Activated naive CD8-positive, alpha-beta T cell (primary cell): ENCODE results near the gene FBXW4.
A peak's percentile ranks its signal among the peaks of the same experiment; 100 is the strongest.
"Not testable (repeated sequence)": the region's sequence is repeated elsewhere in the genome, so short reads cannot be mapped to it uniquely, and the experiment has no call there.

Source experiments
- H3K27ac Mint-ChIP-seq: one replicate; pipeline ENCODE4 v1.8.0; 2021; ENCODE audit warnings: mixed read lengths
- H3K27me3 Mint-ChIP-seq: one replicate; pipeline ENCODE4 v1.8.0; 2021; ENCODE audit warnings: mixed read lengths
- H3K36me3 Mint-ChIP-seq: one replicate; pipeline ENCODE4 v1.8.0; 2021; ENCODE audit warnings: mixed read lengths
- H3K4me1 Mint-ChIP-seq: one replicate; pipeline ENCODE4 v1.8.0; 2021; ENCODE audit warnings: low read depth, mixed read lengths
- H3K4me3 Mint-ChIP-seq: one replicate; pipeline ENCODE4 v1.8.0; 2021; ENCODE audit warnings: mild to moderate bottlenecking, mixed read lengths
- H3K9me3 Mint-ChIP-seq: one replicate; pipeline ENCODE4 v1.8.0; 2021; ENCODE audit warnings: low read depth, mixed read lengths

Gene FBXW4

DNA sequence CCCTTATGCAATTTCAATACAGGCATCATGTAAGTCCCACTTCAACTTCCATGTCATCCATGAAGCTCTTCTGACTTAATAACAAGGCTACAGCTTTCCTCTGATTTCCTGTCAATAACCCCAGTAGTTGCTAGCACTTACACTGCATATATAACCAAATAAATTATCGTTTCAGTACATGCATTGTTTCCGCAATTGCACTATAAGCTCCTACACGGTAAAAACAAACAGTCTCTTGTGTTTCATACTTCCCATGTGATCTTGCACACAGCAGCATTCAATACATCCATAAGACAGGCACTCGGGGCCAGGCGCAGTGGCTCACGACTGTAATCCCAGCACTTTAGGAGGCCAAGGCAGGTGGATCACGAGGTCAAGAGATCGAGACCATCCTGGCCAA lies 41.4 kb downstream of the FBXW4 start:
- H3K27me3 Mint-ChIP-seq, result no peaks in the 10 kb centered on the region
- peaks cover 5% of the 10 kb centered on the region for H3K4me1 Mint-ChIP-seq
- no peak overlapping the region for H3K27ac Mint-ChIP-seq
- H3K36me3 Mint-ChIP-seq, result peaks cover 7% of the 10 kb centered on the region
- H3K4me3 Mint-ChIP-seq, result no peak overlapping the region
- H3K9me3 Mint-ChIP-seq, result no peaks in the 10 kb centered on the region

- Mint-ChIP-seq H3K4me3 (no peak overlapping the region), H3K27ac (no peak overlapping the region), H3K36me3 (peaks cover 5% of the 10 kb centered on the region), H3K9me3 (no peaks in the 10 kb centered on the region), H3K27me3 (no peaks in the 10 kb centered on the region), H3K4me1 (peaks cover 3% of the 10 kb centered on the region)
These were observed 43.6 kb downstream of the FBXW4 start for GRCh38 chr10:101651336-101651735.

GRCh38 chr10:101650863-101651262 lies 44.1 kb downstream of the FBXW4 start:
- H3K36me3 Mint-ChIP-seq, result peaks cover 5% of the 10 kb centered on the region
- H3K27ac Mint-ChIP-seq, result no peak overlapping the region
- H3K9me3 Mint-ChIP-seq, result no peaks in the 10 kb centered on the region
- H3K4me1 Mint-ChIP-seq, result peaks cover 1% of the 10 kb centered on the region
- no peak overlapping the region for H3K4me3 Mint-ChIP-seq
- no peaks in the 10 kb centered on the region for H3K27me3 Mint-ChIP-seq

GRCh38 chr10:101649525-101650085 lies 45.4 kb downstream of the FBXW4 start:
- no peak overlapping the region for H3K27ac Mint-ChIP-seq
- peaks cover 2% of the 10 kb centered on the region for H3K36me3 Mint-ChIP-seq
- H3K27me3 Mint-ChIP-seq, result no peaks in the 10 kb centered on the region
- no peaks in the 10 kb centered on the region for H3K9me3 Mint-ChIP-seq
- H3K4me1 Mint-ChIP-seq, result peaks cover 1% of the 10 kb centered on the region
- no peak overlapping the region for H3K4me3 Mint-ChIP-seq

GRCh38 chr10:101647255-101647654 lies 47.7 kb downstream of the FBXW4 start:
- H3K27me3 Mint-ChIP-seq, result no peaks in the 10 kb centered on the region

DNA sequence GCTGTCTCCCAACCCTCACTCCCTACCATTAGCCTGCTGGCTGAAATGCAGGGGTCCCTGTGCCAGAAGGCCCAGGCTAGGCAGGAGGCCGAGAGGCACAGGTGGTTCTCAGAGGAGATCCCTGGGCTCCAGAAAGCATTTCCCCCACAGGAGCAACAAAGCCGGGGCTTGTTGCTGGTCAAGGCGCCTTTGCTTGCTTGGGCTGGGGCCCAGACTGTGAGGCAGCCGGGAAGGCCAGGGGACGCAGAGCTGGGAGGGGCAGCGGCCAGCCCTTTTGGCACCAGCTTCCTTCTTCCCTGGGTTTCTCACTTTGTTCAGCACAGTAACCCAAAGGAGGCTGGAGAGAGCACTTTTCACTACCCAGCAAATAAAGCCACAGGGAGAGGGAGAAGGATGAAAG lies 48.6 kb downstream of the FBXW4 start:
- Mint-ChIP-seq H3K27ac (no peak overlapping the region), H3K27me3 (no peaks in the 10 kb centered on the region), H3K36me3 (peaks cover 9% of the 10 kb centered on the region), H3K9me3 (no peaks in the 10 kb centered on the region), H3K4me1 (peaks cover 8% of the 10 kb centered on the region), H3K4me3 (no peak overlapping the region)

More at GRCh38 chr10:101647255-101647654, 47.7 kb downstream of the FBXW4 start:
- H3K9me3 Mint-ChIP-seq, result no peaks in the 10 kb centered on the region
- no peak overlapping the region for H3K4me3 Mint-ChIP-seq
- H3K27ac Mint-ChIP-seq, result no peak overlapping the region
- H3K36me3 Mint-ChIP-seq, result peaks cover 6% of the 10 kb centered on the region
- H3K4me1 Mint-ChIP-seq, result peaks cover 6% of the 10 kb centered on the region

GRCh38 chr10:101645659-101646058 lies 49.3 kb downstream of the FBXW4 start:
- no peak overlapping the region for H3K27ac Mint-ChIP-seq
- peaks cover 10% of the 10 kb centered on the region for H3K36me3 Mint-ChIP-seq
- H3K4me1 Mint-ChIP-seq, result peaks cover 9% of the 10 kb centered on the region
- H3K27me3 Mint-ChIP-seq, result no peaks in the 10 kb centered on the region
- H3K4me3 Mint-ChIP-seq, result no peak overlapping the region
- H3K9me3 Mint-ChIP-seq, result no peaks in the 10 kb centered on the region

DNA sequence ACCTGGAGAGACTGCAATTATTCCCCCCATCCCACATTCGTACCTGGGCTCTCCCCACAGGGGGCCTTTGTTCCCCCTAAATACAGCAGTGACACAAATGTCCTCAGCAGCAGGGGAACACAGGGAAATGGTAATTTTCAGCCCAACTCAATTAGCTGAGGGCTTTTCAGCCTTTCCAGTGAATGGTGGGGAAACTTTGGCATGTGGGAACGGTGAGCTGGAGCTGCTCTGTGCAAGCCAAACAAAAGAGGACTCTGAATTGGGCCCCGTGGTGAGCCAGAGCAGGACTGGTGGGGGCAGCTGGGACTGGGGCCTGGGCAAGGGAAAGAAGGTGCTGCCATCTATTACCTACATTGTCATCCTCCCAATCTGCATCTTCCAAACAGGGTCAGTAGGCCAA lies 51.0 kb downstream of the FBXW4 start:
- Mint-ChIP-seq H3K27ac (no peak overlapping the region), H3K4me1 (peaks cover 8% of the 10 kb centered on the region), H3K9me3 (no peaks in the 10 kb centered on the region), H3K4me3 (no peak overlapping the region), H3K27me3 (no peaks in the 10 kb centered on the region), H3K36me3 (peaks cover 19% of the 10 kb centered on the region)

DNA sequence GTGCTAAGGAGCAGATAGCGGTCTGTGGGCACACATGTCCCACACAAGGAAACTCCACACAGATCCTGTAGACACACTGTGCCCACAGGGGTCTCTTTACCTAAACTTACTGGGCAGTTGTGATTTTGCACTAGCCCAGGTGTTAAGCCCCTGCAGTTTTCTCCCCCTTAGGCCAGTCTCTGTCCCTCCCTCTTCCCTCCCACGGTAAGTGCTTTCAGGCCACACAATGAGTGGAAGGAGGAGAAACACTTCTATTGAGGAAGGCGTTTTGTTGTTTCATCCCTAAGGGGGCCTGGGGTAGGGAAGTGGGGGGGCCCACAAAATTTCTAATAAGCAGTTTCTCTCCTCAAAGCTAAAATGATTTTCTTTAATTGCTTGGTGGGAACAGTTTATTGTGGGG lies 51.4 kb downstream of the FBXW4 start:
- H3K36me3 Mint-ChIP-seq, result peaks cover 16% of the 10 kb centered on the region
- no peak overlapping the region for H3K4me3 Mint-ChIP-seq

GRCh38 chr10:101639141-101639900 lies 55.6 kb downstream of the FBXW4 start:
- H3K9me3 Mint-ChIP-seq, result no peaks in the 10 kb centered on the region
- no peaks in the 10 kb centered on the region for H3K27me3 Mint-ChIP-seq
- peaks cover 24% of the 10 kb centered on the region for H3K36me3 Mint-ChIP-seq
- no peak overlapping the region for H3K4me3 Mint-ChIP-seq
- H3K4me1 Mint-ChIP-seq, result peaks cover 21% of the 10 kb centered on the region
- peak overlapping the region; percentile 51 for H3K27ac Mint-ChIP-seq

More for the DNA sequence above, 51.4 kb downstream of the FBXW4 start:
- H3K4me1 Mint-ChIP-seq, result peaks cover 8% of the 10 kb centered on the region
- no peak overlapping the region for H3K27ac Mint-ChIP-seq
- H3K9me3 Mint-ChIP-seq, result no peaks in the 10 kb centered on the region
- H3K27me3 Mint-ChIP-seq, result no peaks in the 10 kb centered on the region

DNA sequence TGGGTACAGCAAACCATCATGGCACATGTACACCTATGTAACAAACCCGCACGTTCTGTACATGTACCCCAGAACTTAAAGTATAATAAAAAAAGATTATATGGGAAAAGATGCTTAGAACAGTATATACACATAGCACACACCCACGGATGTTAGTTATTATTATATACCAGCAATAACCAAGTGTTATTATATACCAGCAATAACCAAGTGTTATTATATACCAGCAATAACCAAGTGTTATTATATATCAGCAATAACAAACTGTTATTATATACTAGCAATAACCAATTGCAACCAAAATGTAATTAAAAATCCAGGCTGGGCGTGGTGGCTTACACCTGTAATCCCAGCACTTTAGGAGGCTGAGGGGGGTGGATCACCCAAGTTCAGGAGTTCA lies 61.5 kb downstream of the FBXW4 start:
- H3K27ac Mint-ChIP-seq, H3K27me3 Mint-ChIP-seq, H3K9me3 Mint-ChIP-seq, H3K4me3 Mint-ChIP-seq, H3K36me3 Mint-ChIP-seq: not testable (repeated sequence)
- H3K4me1 Mint-ChIP-seq, result peaks cover 21% of the 10 kb centered on the region

DNA sequence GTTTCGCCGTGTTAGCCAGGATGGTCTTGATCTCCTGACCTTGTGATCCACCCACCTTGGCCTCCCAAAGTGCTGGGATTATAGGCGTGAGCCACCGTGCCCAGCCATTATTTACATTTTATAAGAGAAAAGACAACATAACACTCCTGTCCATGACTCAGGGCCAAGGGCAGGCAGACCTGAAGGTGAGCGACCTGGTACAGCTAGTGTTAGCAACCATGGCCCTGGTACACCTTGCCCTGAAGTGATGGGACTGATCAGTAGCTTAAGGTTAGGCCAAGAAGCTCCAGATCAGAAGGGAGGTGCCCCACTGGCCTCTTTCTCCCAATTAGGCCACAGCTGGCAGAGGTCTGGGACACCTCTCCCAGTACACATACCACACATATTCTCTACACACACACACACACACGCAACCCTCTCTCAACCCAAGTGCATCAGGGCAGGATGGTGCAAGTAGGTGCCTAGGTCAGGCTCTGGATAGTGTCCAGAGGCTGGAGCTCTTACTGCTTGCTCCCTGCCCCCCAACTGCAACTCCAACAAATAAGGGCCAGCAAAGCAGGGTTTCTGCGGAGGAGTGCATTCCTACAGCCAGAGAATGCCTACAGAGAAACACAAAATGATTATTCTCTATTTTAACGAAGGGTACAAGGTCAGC lies 63.0 kb downstream of the FBXW4 start:
- no peak overlapping the region for H3K27ac Mint-ChIP-seq
- no peak overlapping the region for H3K4me3 Mint-ChIP-seq
- H3K4me1 Mint-ChIP-seq, result peaks cover 20% of the 10 kb centered on the region
- H3K36me3 Mint-ChIP-seq, result peaks cover 3% of the 10 kb centered on the region
- no peaks in the 10 kb centered on the region for H3K9me3 Mint-ChIP-seq
- H3K27me3 Mint-ChIP-seq, result no peaks in the 10 kb centered on the region

- Mint-ChIP-seq H3K36me3 (peaks cover 3% of the 10 kb centered on the region), H3K27me3 (no peaks in the 10 kb centered on the region), H3K9me3 (no peaks in the 10 kb centered on the region), H3K4me3 (no peak overlapping the region), H3K4me1 (peaks cover 17% of the 10 kb centered on the region), H3K27ac (peak overlapping the region; percentile 34)
These were observed 64.4 kb downstream of the FBXW4 start for GRCh38 chr10:101630633-101630920.

DNA sequence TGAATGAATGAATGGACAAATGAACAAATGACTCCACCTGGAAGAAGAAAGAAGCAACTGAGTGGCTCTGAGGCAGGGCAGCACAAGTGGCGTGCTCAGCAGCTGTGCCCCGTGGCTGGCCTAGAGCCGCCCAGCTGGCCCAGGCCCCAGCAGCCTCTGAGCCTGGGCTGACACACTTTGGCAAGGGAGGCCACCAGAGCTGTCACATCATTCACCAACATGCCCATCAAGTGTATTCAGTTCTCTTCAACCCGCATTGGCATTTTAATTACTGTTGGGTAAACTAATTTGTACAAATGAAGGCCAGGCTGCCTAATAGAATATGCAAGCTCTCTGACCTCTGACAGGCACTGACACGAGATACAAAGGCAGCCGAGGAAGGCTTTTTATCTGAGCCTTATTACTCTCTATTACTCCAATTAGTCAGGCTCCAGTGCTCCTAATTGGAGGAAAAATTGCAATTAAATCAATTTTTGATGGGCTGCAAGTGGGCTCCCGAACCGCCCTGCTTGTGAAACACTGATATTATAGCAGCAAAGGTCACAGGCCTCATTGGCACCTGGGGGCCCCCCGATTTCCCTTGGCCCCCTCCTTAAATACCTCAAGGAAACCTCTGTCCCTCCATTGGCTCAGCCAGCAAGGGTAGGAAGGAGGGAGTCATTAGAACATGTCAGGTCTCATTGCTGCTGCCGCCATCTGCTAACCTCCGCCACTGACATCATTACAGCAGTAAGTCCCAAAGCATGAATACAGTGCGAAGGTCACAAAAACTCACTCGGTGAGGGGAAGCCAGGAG lies 64.9 kb downstream of the FBXW4 start:
- Mint-ChIP-seq H3K4me3 (no peak overlapping the region), H3K36me3 (peaks cover 3% of the 10 kb centered on the region), H3K27ac (peak overlapping the region; percentile 34), H3K9me3 (no peaks in the 10 kb centered on the region), H3K4me1 (peaks cover 15% of the 10 kb centered on the region), H3K27me3 (no peaks in the 10 kb centered on the region)

DNA sequence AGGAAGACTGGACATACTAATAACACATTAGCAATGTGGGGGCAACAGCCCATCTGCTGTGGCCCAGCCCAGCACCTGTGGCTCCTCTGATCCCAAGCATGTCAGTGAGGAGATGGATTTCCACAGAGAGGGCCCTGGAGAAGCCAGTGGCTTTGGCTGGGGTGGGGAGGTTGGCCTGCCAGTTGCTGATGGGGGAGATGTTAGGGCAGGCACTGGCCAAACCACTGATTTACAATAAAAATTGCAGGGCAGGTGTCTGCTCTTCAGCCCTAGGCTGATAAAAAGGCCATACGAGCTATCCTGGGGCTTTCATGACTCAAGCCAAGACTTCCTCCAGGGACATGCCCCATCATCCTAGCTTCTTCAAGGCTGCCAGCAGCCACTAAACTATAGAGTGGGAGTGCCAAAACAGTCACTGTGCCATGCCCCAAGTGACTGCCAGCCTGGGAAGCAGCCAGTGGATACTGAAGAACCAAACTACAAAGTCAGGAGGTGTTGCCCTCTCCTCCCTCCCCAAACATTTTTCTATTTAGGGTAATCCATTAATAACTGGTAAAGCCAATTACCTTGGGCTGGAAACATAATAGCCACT lies 69.1 kb downstream of the FBXW4 start:
- no peaks in the 10 kb centered on the region for H3K27me3 Mint-ChIP-seq
- no peak overlapping the region for H3K4me3 Mint-ChIP-seq
- no peaks in the 10 kb centered on the region for H3K9me3 Mint-ChIP-seq
- peaks cover 5% of the 10 kb centered on the region for H3K36me3 Mint-ChIP-seq
- H3K27ac Mint-ChIP-seq, result no peak overlapping the region
- peaks cover 5% of the 10 kb centered on the region for H3K4me1 Mint-ChIP-seq
